HG03442 (cell line): ENCODE measurements around the gene EMC8.

ENCODE experiments used
- ATAC-seq: cut with Tn5 transposase; IDR thresholded peaks from one replicate; pipeline ENCODE4 v1.9.1; 2021; ENCODE audit warnings: mild to moderate bottlenecking, moderate library complexity; ENCODE audit not compliant: unreplicated experiment

Gene EMC8

GRCh38 chr16:85733839-85734170 lies 65.5 kb downstream of the EMC8 start:
- no peak for ATAC-seq

GRCh38 chr16:85733155-85733838 lies 66.0 kb downstream of the EMC8 start:
- no peak for ATAC-seq

GRCh38 chr16:85731179-85731578 lies 68.2 kb downstream of the EMC8 start:
- no peak for ATAC-seq

GRCh38 chr16:85730186-85730465 lies 69.2 kb downstream of the EMC8 start:
- no peak for ATAC-seq

- no peak for ATAC-seq
Observed at GRCh38 chr16:85729452-85730185, 69.7 kb downstream of the EMC8 start.

- ATAC-seq, result no peak
Observed at GRCh38 chr16:85728879-85729278, 70.5 kb downstream of the EMC8 start.
